ENCODE measurements around the gene ZNF771.
A peak's percentile ranks its signal among the peaks of the same experiment; 100 is the strongest.

Gene ZNF771

GRCh38 chr16:30399435-30400186, 7.8 kb upstream of the ZNF771 start:
- FAIRE-seq: no peak

GRCh38 chr16:30401768-30402425, 5.5 kb upstream of the ZNF771 start:
- no peak for FAIRE-seq

GRCh38 chr16:30406795-30407101, 658 bp upstream of the ZNF771 start:
- FAIRE-seq: no peak

- FAIRE-seq: no peak
Measured at GRCh38 chr16:30407804-30408534, 563 bp downstream of the ZNF771 start.

GRCh38 chr16:30409125-30410060, 2.0 kb downstream of the ZNF771 start:
- no peak for FAIRE-seq

GRCh38 chr16:30413112-30413806, 5.9 kb downstream of the ZNF771 start:
- no peak for FAIRE-seq

- no peak for FAIRE-seq
Measured at GRCh38 chr16:30414159-30414558, 6.8 kb downstream of the ZNF771 start.

- FAIRE-seq: no peak
Measured at GRCh38 chr16:30416047-30416603, 8.7 kb downstream of the ZNF771 start.

- no peak for FAIRE-seq
Measured at GRCh38 chr16:30416624-30417528, 9.5 kb downstream of the ZNF771 start.

GRCh38 chr16:30417529-30418349, 10.3 kb downstream of the ZNF771 start:
- FAIRE-seq: no peak

- FAIRE-seq: no peak
Measured at GRCh38 chr16:30418350-30419181, 11.2 kb downstream of the ZNF771 start.

GRCh38 chr16:30421010-30421409, 13.6 kb downstream of the ZNF771 start:
- FAIRE-seq: no peak

- FAIRE-seq: no peak
Measured at GRCh38 chr16:30428055-30428454, 20.6 kb downstream of the ZNF771 start.

- no peak for FAIRE-seq
Measured at GRCh38 chr16:30429418-30429677, 21.9 kb downstream of the ZNF771 start.

GRCh38 chr16:30429678-30430427, 22.4 kb downstream of the ZNF771 start, which contains the start of gene DCTPP1:
DCTPP1 (minus strand) TSS chr16:30430030; CDS start chr16:30429980, 50 bp downstream.
- peak; percentile 96 for FAIRE-seq

- FAIRE-seq: no peak
Measured at GRCh38 chr16:30430428-30430970, 23.1 kb downstream of the ZNF771 start.

GRCh38 chr16:30434852-30435251, 27.4 kb downstream of the ZNF771 start:
- no peak for FAIRE-seq

GRCh38 chr16:30437511-30438046, 30.2 kb downstream of the ZNF771 start:
- FAIRE-seq: no peak
